ENCODE results near the gene VTI1A.

DNA sequence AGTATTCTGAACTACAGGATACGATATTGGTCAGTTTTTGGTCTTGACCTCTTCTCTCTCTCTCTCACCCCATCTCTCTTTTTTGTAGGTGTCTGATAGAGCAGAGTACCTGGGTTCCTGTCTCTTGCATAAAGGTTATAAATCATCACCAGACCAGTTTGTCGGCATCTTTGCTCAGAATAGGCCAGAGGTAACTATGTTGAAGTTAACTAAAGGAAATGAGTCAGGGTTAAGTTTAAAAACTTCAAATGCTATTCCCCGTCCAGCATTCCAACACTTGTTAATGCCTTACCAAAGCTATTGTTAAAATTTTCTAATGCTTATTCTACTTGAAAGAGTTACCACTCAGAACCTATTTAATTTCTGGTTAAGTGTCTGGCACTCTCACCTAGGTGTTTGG, 42.4 kb upstream of the VTI1A start:
- TF ChIP-seq CTCF (conservative IDR thresholded peaks at IDR 0.05; ENCODE audit: low read depth in 2 of 2) (no peak), EZH2 (IDR thresholded peaks at IDR 0.05; ENCODE audit: low read depth, unreplicated experiment) (no peak), POLR2AphosphoS5 (IDR thresholded peaks at IDR 0.05; ENCODE audit: low read depth) (no peak), EZH2phosphoT487 (IDR thresholded peaks at IDR 0.05; ENCODE audit: unreplicated experiment) (no peak), ETS1 (IDR thresholded peaks at IDR 0.05) (no peak)
- TF ChIP-seq, protein P1, sequence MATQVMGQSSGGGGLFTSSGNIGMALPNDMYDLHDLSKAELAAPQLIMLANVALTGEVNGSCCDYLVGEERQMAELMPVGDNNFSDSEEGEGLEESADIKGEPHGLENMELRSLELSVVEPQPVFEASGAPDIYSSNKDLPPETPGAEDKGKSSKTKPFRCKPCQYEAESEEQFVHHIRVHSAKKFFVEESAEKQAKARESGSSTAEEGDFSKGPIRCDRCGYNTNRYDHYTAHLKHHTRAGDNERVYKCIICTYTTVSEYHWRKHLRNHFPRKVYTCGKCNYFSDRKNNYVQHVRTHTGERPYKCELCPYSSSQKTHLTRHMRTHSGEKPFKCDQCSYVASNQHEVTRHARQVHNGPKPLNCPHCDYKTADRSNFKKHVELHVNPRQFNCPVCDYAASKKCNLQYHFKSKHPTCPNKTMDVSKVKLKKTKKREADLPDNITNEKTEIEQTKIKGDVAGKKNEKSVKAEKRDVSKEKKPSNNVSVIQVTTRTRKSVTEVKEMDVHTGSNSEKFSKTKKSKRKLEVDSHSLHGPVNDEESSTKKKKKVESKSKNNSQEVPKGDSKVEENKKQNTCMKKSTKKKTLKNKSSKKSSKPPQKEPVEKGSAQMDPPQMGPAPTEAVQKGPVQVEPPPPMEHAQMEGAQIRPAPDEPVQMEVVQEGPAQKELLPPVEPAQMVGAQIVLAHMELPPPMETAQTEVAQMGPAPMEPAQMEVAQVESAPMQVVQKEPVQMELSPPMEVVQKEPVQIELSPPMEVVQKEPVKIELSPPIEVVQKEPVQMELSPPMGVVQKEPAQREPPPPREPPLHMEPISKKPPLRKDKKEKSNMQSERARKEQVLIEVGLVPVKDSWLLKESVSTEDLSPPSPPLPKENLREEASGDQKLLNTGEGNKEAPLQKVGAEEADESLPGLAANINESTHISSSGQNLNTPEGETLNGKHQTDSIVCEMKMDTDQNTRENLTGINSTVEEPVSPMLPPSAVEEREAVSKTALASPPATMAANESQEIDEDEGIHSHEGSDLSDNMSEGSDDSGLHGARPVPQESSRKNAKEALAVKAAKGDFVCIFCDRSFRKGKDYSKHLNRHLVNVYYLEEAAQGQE (IDR thresholded peaks at IDR 0.05; ENCODE audit: unreplicated experiment) = no peak
